GM21447 (cell line): ENCODE data around the gene BBLN.
"Not testable (repeated sequence)": the region's sequence is repeated elsewhere in the genome, so short reads cannot be mapped to it uniquely, and the experiment has no call there.

Experiments
- ATAC-seq: cut with Tn5 transposase; IDR thresholded peaks from one replicate; pipeline ENCODE4 v1.9.1; 2021; ENCODE audit not compliant: unreplicated experiment

Gene BBLN

GRCh38 chr9:128162215-128163026 lies 2.4 kb downstream of the BBLN start:
- ATAC-seq: no peak

DNA sequence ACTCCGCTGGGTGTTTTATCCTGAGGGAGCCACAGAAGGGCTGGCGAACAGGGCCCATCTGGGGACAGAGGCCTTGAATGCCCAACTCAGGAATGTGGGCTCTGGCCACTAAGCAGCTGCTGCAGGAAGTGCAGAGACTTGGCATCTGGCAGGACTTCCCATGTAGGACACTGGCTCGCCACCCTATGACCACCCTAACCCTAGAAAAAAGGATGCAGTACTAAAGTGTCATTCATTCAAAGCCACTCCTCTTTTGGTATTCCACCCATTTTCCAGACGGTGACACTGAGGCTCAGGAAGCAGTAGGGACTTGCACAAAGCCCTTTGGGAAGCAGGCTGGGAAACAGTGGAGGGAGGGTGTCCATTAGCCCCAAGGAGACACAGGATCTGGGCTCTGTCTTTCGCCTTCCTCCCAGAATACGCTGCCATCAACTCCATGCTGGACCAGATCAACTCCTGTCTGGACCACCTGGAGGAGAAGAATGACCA lies 3.0 kb downstream of the BBLN start:
- ATAC-seq: no peak

DNA sequence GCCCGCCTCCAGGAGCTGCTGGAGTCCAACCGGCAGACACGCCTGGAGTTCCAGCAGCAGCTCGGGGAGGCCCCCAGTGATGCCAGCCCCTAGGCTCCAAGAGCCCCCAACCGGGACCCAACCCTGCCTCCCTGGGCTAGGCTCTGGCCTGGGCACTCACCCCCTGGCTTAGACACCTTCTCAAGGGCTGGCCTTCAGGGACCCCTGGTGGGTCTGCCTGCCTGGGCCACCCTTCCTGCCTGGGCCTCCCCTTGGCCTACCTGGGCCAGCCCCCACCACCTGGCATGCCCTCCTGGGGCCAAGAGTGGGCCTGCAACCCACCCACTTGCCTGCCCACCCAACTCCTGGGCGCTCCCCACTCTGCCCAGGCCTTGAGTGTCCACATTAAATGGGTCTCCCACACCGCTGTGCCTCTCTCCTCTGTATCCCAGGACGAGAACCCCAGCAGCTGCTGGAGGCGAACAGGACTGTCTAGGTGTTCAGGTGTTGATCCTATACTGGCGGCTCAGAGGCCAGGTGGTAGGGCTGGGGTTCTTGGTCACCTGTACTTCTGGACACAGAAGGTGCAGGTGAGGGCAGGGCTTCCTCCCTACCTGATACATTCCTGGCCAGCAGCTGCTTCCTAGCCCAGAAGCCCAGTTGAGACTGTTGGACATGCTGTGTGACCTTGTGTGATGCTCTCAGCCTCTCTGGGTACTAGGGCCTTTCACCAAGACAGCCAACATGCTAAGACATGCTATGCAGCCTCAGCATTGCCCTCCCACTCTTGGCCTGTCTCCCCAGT lies 3.6 kb downstream of the BBLN start:
- ATAC-seq: no peak

- no peak for ATAC-seq
Measured at GRCh38 chr9:128164307-128164885, 4.3 kb downstream of the BBLN start.

DNA sequence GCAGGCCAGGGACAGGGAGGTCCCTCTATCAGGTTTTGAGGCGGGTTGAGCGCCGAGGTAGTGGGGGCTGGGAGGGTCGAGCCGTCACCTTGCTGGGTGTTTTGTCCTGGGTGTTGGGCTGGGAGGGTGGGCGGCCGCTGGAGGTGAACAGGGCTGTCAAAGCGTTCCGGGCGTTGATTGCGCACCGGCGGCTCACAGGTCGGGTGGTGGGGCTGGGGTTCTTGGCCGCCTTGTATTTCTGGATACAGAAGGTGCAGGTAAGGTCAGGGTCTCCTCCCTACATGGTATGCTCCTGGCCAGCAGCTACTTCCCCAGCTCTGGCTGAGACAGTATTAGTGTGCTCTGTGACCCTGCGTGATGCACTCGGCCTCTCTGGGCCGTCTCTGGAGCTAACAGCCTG lies 6.1 kb downstream of the BBLN start:
- no peak for ATAC-seq

DNA sequence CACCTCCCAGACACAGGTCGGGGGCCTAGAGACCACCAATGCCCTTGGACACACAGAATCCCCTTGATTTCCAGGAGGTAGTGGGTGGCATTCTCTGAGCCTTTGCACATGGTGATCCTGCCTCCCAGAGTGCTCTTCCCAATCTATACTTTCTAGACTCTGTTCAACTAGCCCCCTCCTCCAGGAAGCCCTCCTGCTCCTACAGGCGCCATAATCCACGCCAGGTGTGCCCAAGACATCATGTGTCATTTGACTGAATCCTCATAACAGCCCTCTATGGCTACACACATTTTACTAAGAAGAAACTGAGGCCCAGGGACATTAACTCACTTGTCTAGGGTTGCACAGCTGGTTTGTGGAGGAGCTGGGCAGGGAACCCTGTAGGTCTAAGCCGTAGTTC lies 7.1 kb downstream of the BBLN start:
- no peak for ATAC-seq

- no peak for ATAC-seq
Measured at GRCh38 chr9:128168731-128169308, 8.8 kb downstream of the BBLN start.

GRCh38 chr9:128169492-128169891 lies 9.4 kb downstream of the BBLN start:
- ATAC-seq: no peak

GRCh38 chr9:128169925-128170324 lies 9.9 kb downstream of the BBLN start:
- no peak for ATAC-seq

GRCh38 chr9:128174062-128174461 lies 14.0 kb downstream of the BBLN start:
- no peak for ATAC-seq

- ATAC-seq: no peak
Measured at GRCh38 chr9:128175102-128175563, 15.1 kb downstream of the BBLN start.

DNA sequence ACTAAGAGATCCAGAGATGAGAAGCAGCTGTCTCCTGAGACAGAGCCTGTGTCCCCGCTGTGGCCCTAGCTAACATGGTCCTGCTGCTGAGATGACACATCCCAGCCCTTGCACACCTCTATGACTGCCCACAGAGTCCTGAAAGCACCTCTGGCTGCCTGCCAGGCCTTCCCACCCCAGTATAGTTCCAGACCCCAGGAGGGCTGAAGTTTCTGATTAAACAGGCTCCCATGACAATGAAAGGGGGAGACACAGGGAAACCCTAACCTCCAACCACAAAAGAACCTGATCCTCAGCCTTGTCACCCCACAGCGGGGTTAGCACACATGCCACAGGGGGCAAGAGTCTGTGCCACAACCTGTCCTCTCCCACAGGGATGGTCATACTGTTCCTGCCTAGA lies 15.7 kb downstream of the BBLN start:
- no peak for ATAC-seq

- no peak for ATAC-seq
Measured at GRCh38 chr9:128178806-128179431, 18.9 kb downstream of the BBLN start.

DNA sequence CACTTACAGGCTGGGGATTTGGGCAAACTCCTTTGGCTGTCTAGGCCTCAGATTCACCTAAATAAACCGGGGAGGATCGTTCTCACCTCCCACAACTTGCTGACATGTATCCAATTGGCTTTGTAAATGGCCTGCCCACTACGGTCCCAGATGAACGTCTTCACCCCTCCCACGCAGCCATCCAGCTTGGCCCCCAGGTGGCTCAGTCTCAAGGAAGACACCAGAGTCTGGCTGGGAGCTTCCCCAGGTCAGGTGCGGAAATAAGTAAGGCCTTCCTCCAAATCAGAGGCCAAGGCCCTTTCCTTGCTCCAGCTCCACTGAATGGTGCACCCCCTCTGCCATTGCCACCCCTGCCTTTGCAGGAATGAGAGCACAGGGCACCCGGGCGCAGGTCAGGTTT lies 19.9 kb downstream of the BBLN start:
- no peak for ATAC-seq

DNA sequence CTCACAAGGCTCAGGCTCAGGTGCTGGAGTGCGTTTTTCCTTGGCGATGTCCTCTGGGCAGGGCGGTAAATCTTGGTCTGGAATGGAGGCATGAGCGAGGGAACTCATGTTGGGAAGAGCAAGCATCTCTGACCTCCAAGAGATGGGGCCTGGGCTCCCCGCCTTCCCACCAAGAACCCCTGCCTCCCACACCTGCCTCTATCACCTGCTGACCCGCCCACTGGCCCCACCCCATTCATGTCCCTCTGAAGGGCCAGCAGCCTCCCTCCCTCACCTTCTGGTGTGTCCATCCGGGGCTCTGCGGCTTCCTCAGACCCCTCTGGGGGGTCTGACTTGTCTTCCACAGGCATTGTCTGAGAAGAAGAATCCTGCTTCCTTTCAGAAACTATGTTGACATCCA lies 20.4 kb downstream of the BBLN start:
- ATAC-seq: no peak

- ATAC-seq: not testable (repeated sequence)
Measured at GRCh38 chr9:128181480-128181879, 21.4 kb downstream of the BBLN start.

DNA sequence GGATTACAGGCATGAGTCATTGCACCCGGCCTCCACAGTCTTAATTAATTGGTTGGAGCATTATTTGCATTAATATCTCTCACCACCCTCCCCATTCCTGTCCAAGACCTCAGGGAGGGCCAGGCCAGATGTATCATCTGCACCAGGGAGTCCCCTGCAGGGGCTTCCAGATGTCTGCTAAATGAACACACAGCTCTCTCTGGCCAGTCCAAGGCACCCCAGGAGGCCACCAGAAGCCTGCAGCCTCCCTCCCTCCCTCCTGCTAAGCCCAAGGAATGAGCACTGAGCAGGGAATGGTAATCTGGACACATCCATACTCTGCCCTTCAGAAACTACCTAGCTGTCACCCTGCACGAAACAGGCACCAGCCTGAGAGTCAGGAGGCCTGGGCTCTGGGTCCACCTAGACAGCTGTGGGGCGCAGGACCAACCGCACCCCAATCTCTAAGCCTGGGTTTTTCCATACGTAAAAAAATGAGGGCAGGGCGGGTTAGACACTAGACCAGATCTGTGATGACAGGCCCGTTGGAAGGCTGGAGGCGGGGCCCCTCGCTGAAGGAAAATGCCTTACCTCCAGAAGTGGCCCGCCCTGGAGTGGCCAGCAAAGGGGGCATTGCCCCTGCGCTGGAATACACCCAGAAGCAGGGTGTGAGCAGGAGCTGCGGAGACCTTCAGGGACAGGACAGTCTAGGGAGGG lies 23.0 kb downstream of the BBLN start:
- ATAC-seq: no peak

GRCh38 chr9:128185979-128186965 lies 26.2 kb downstream of the BBLN start:
- no peak for ATAC-seq

DNA sequence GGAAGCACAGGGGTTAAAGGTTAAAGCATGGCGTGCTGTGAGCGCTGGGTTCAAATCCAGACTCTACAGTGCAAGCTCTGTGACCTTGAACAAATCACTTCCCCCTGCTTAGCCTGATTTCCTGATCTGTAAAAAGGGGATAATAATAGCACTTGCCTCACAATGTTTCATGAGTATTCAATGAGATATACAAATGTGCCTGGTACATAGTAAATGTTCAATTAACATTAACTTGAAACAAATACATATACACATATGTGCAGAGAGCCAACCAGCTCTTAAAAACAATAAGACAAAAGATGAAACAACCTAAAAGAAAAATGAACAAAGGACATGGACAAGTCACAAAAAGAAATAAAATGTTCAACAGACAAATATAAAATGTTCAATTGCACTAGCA lies 27.3 kb downstream of the BBLN start:
- no peak for ATAC-seq
